HG02642 (cell line): ENCODE data around the gene LRCH4.

ENCODE experiments used
- ATAC-seq: cut with Tn5 transposase; IDR thresholded peaks from one replicate; pipeline ENCODE4 v1.9.1; 2021; ENCODE audit warnings: mild to moderate bottlenecking; ENCODE audit not compliant: unreplicated experiment, poor library complexity

Gene LRCH4

GRCh38 chr7:100585511-100586265 is at the start of gene LRCH4:
Gene LRCH4 (minus strand): TSS chr7:100586129. CDS start chr7:100586100, 29 bp downstream.
- ATAC-seq, result peak; percentile 35

GRCh38 chr7:100632951-100633717 is 47.2 kb upstream of the LRCH4 start:
- ATAC-seq, result peak; percentile 55

GRCh38 chr7:100630066-100630465 is 44.1 kb upstream of the LRCH4 start:
- no peak for ATAC-seq

- no peak for ATAC-seq
Measured at GRCh38 chr7:100629117-100629716, 43.3 kb upstream of the LRCH4 start.

- ATAC-seq, result no peak
Measured at GRCh38 chr7:100627238-100627549, 41.3 kb upstream of the LRCH4 start.

GRCh38 chr7:100626530-100627237 is 40.8 kb upstream of the LRCH4 start:
- peak; percentile 81 for ATAC-seq

- no peak for ATAC-seq
Measured at GRCh38 chr7:100626055-100626454, 40.1 kb upstream of the LRCH4 start.

GRCh38 chr7:100623951-100624824 is 38.3 kb upstream of the LRCH4 start:
- no peak for ATAC-seq

- no peak for ATAC-seq
Measured at GRCh38 chr7:100621554-100621953, 35.6 kb upstream of the LRCH4 start.

- no peak for ATAC-seq
Measured at GRCh38 chr7:100620804-100621203, 34.9 kb upstream of the LRCH4 start.

- no peak for ATAC-seq
Measured at GRCh38 chr7:100620239-100620638, 34.3 kb upstream of the LRCH4 start.

- ATAC-seq, result no peak
Measured at GRCh38 chr7:100614308-100614861, 28.5 kb upstream of the LRCH4 start.

GRCh38 chr7:100613412-100614175 is 27.7 kb upstream of the LRCH4 start:
- no peak for ATAC-seq

GRCh38 chr7:100612730-100613390 is 26.9 kb upstream of the LRCH4 start:
- ATAC-seq, result no peak

GRCh38 chr7:100611983-100612729 is 26.2 kb upstream of the LRCH4 start, which contains the start of gene MOSPD3:
Gene MOSPD3 (plus strand): TSS chr7:100612540. CDS start chr7:100612792, 252 bp downstream.
- ATAC-seq, result peak; percentile 94

- ATAC-seq, result no peak
Measured at GRCh38 chr7:100609958-100610357, 24.0 kb upstream of the LRCH4 start.

- ATAC-seq, result no peak
Measured at GRCh38 chr7:100607111-100607510, 21.2 kb upstream of the LRCH4 start.
